IMR-90 (cell line): ENCODE measurements around the gene ORC5. TPM values are rescaled to one million over a fixed set of nuclear protein-coding genes. Genes with fewer than 3 reads are reported as not detected.

Experiments
- ATAC-seq: fragments of 200-7000 bp; cut with Tn5 transposase; 2 replicates; pipeline ENCODE4 v1.9.1; 2020; ENCODE audit warnings: low read depth, mild to moderate bottlenecking, moderate library complexity
- BruUV-seq: library from RNA; stranded (reverse); fragments of 400-500 nt; replicated peaks from 2 replicates; lab custom pipeline; 2021; lab: Mats Ljungman, UMichigan
- CTCF ChIA-PET: fragments of 300-600 bp; formaldehyde crosslinking; extraction: SDS; loops from one replicate; lab custom pipeline; 2021; ENCODE audit warnings: antibody characterized with exemption; lab: Yijun Ruan, JAX
- POLR2A ChIA-PET: fragments of 300-600 bp; sonication (Branson Sonifier 250); formaldehyde crosslinking; loops from one replicate; lab custom pipeline; 2022; ENCODE audit warnings: antibody characterized with exemption; ENCODE audit not compliant: unreplicated experiment; lab: Charles Lee
- DNase-seq: peaks from one replicate; pipeline ENCODE4 v3.0.0; 2013
- H2AFZ ChIP-seq: replicated peaks from 2 replicates; pipeline ENCODE3; 2013; ENCODE audit warnings: low read length, mild to moderate bottlenecking; ENCODE audit not compliant: poor library complexity
- H2AK5ac ChIP-seq: 2 replicates; pipeline ENCODE4 v1.6.1; 2013; ENCODE audit warnings: low read depth, low read length, inconsistent platforms
- H2AK9ac ChIP-seq: replicated peaks from 2 replicates; pipeline ENCODE3; 2013; ENCODE audit warnings: mild to moderate bottlenecking, low read depth, low read length, moderate library complexity; ENCODE audit not compliant: poor library complexity
- H2BK120ac ChIP-seq: 2 replicates; pipeline ENCODE4 v1.6.1; 2013; ENCODE audit warnings: low read depth, low read length, inconsistent platforms
- H2BK15ac ChIP-seq: 3 replicates; pipeline ENCODE4 v1.6.1; 2013; ENCODE audit warnings: low read depth, low read length, inconsistent platforms
- H2BK20ac ChIP-seq: 2 replicates; pipeline ENCODE4 v1.6.1; 2013; ENCODE audit warnings: low read depth, mild to moderate bottlenecking, inconsistent platforms, low read length, moderate library complexity
- H2BK5ac ChIP-seq: 2 replicates; pipeline ENCODE4 v1.6.1; 2013; ENCODE audit warnings: mild to moderate bottlenecking, low read depth, low read length, inconsistent platforms; ENCODE audit not compliant: poor library complexity, severe bottlenecking
- H3K14ac ChIP-seq: replicated peaks from 2 replicates; pipeline ENCODE4 v1.6.1; 2013; ENCODE audit warnings: low read depth, low read length, inconsistent platforms
- H3K18ac ChIP-seq: 2 replicates; pipeline ENCODE4 v1.6.1; 2013; ENCODE audit warnings: low read depth, low read length, control low read depth
- H3K23ac ChIP-seq: 2 replicates; pipeline ENCODE4 v1.6.1; 2013; ENCODE audit warnings: low read depth, low read length, inconsistent platforms
- H3K27ac ChIP-seq: 2 replicates; pipeline ENCODE4 v1.5.1; 2013; ENCODE audit warnings: mild to moderate bottlenecking, control low read depth, low read length; ENCODE audit not compliant: insufficient read depth
- H3K27me3 ChIP-seq: 2 replicates; pipeline ENCODE4 v1.6.1; 2013; ENCODE audit warnings: low read length; ENCODE audit not compliant: control insufficient read depth, insufficient read depth
- H3K36me3 ChIP-seq: 2 replicates; pipeline ENCODE4 v1.6.1; 2013; ENCODE audit warnings: low read length, mixed read lengths; ENCODE audit not compliant: control insufficient read depth, insufficient read depth
- H3K4ac ChIP-seq: 2 replicates; pipeline ENCODE4 v1.6.1; 2013; ENCODE audit warnings: low read depth, low read length, inconsistent platforms
- H3K4me1 ChIP-seq: 2 replicates; pipeline ENCODE4 v1.6.1; 2013; ENCODE audit warnings: low read length, mixed read lengths; ENCODE audit not compliant: control insufficient read depth, insufficient read depth
- H3K4me2 ChIP-seq: 2 replicates; pipeline ENCODE4 v1.6.1; 2013; ENCODE audit warnings: low read depth, mild to moderate bottlenecking, control low read depth, low read length, moderate library complexity
- H3K4me3 ChIP-seq: 2 replicates; pipeline ENCODE4 v1.5.1; 2013; ENCODE audit warnings: low read depth, mild to moderate bottlenecking, control low read depth, low read length, moderate library complexity; ENCODE audit not compliant: insufficient read depth
- H3K56ac ChIP-seq: 2 replicates; pipeline ENCODE4 v1.6.1; 2013; ENCODE audit warnings: low read length, inconsistent platforms; ENCODE audit not compliant: insufficient read depth; ENCODE audit errors: extremely low read depth
- H3K79me1 ChIP-seq, 2 experiments: 2 replicates each; pipeline ENCODE4 v1.6.1; 2013; ENCODE audit warnings: low read length in 2 of 2, inconsistent platforms in 1 of 2, low read depth in 1 of 2
- H3K9ac ChIP-seq: 2 replicates; pipeline ENCODE4 v1.6.1; 2013; ENCODE audit warnings: low read depth, low read length, control low read depth
- H3K9me1 ChIP-seq: 2 replicates; pipeline ENCODE4 v1.6.1; 2013; ENCODE audit warnings: low read length, inconsistent platforms; ENCODE audit not compliant: insufficient read depth
- H3K9me3 ChIP-seq: 2 replicates; pipeline ENCODE4 v1.6.1; 2013; ENCODE audit warnings: low read length; ENCODE audit not compliant: control insufficient read depth, insufficient read depth
- H4K20me1 ChIP-seq: 2 replicates; pipeline ENCODE4 v1.6.1; 2013; ENCODE audit warnings: low read length, inconsistent platforms; ENCODE audit not compliant: insufficient read depth
- H4K5ac ChIP-seq: 2 replicates; pipeline ENCODE4 v1.6.1; 2013; ENCODE audit warnings: mild to moderate bottlenecking, low read depth, low read length, control low read depth
- H4K8ac ChIP-seq, 2 experiments: 2 replicates each; pipeline ENCODE4 v1.6.1; 2013; ENCODE audit warnings: low read depth in 2 of 2, low read length in 2 of 2, control low read depth in 1 of 2, inconsistent platforms in 1 of 2
- H4K91ac ChIP-seq: 2 replicates; pipeline ENCODE4 v1.6.1; 2013; ENCODE audit warnings: low read depth, low read length, inconsistent platforms; ENCODE audit not compliant: insufficient read depth
- FOS ChIP-seq: fragments of 150-350 bp; IDR thresholded peaks from 2 replicates; pipeline ENCODE4 v1.6.1; 2016; ENCODE audit warnings: low read depth, low read length
- WGBS, 2 experiments: methylation state at CpG; one replicate each; pipeline versions ENCODE4 v1.1.5 to v1.1.7; 2013; ENCODE audit warnings: missing lambda C conversion rate in 2 of 2; ENCODE audit not compliant: insufficient read length in 1 of 2; ENCODE audit errors: extremely low coverage in 2 of 2; 5-methylcytosine and 5-hydroxymethylcytosine counted together
- dilution Hi-C: fragments of 300-500 bp; cut with HindIII; formaldehyde crosslinking; loops from one replicate; pipeline ENCODE4 v1.14.3; 2018; ENCODE audit warnings: low sequenced_read_pairs; ENCODE audit not compliant: unreplicated experiment
- in situ Hi-C: fragments of 300-500 bp; cut with MboI; formaldehyde crosslinking; loops from 3 replicates; pipeline ENCODE4 v1.14.3; 2019; ENCODE audit warnings: low sequenced_read_pairs, inconsistent platforms, mixed read lengths
- intact Hi-C: fragments of 100-400 bp; cut with micrococcal nuclease; formaldehyde crosslinking; loops from 2 replicates; pipeline ENCODE4 v1.10.0; 2022
- polyA plus RNA-seq, 3 experiments: library from polyadenylated mRNA; depleted of rRNA; stranded (reverse); fragments of >200 nt; gene quantifications; 2 replicates each; pipeline ENCODE4 v1.2.3, GENCODE V29; 2012; ENCODE audit warnings: low replicate concordance in 1 of 3
- total RNA-seq: library from RNA; depleted of rRNA; stranded (reverse); fragments of >200 nt; gene quantifications from 2 replicates; pipeline ENCODE4 v1.2.3, GENCODE V29; 2012
- TF ChIP-seq, protein P1 (sequence below): conservative IDR thresholded peaks from 2 replicates; pipeline ENCODE4 v1.5.1; 2012; ENCODE audit warnings: mild to moderate bottlenecking, low read depth, low read length, improper control_type of control experiment
- TF ChIP-seq, protein P2 (sequence below): fragments of 150-350 bp; IDR thresholded peaks from 2 replicates; pipeline ENCODE4 v1.6.1; 2017; ENCODE audit warnings: mild to moderate bottlenecking, antibody characterized with exemption, low read length, low read depth

ORC5 gene
- total and polyA plus RNA-seq, 2 of the 4 experiments (the other 2 are of a cell fraction) = 7.9 to 18.8 TPM

DNA sequence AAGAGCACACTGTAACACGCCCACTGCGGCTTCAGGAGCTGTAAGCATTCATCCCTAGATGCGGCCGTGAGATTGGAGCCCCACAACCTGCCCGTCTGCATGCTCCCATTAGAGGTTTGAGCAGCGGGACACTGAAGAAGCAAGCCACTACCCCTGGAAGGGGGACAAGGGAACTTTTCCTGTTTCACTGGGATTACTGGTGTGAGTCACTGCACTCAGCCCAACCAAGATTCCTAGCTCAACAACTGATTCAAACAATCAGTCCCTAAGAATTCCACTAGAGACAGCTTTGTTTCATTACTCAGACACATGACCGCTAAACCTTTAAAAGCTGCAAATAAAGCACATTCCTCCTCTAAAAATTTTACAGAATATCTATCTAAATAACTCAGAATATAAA lies 69.8 kb downstream of the ORC5 start:
- no peak overlapping the region for H4K5ac ChIP-seq
- no peak overlapping the region for H2BK15ac ChIP-seq
- no peaks in the 10 kb centered on the region for H3K9me3 ChIP-seq
- TF ChIP-seq FOS = peak; percentile 42; the same call in 1 of the 2 replicates
- TF ChIP-seq, protein P1, sequence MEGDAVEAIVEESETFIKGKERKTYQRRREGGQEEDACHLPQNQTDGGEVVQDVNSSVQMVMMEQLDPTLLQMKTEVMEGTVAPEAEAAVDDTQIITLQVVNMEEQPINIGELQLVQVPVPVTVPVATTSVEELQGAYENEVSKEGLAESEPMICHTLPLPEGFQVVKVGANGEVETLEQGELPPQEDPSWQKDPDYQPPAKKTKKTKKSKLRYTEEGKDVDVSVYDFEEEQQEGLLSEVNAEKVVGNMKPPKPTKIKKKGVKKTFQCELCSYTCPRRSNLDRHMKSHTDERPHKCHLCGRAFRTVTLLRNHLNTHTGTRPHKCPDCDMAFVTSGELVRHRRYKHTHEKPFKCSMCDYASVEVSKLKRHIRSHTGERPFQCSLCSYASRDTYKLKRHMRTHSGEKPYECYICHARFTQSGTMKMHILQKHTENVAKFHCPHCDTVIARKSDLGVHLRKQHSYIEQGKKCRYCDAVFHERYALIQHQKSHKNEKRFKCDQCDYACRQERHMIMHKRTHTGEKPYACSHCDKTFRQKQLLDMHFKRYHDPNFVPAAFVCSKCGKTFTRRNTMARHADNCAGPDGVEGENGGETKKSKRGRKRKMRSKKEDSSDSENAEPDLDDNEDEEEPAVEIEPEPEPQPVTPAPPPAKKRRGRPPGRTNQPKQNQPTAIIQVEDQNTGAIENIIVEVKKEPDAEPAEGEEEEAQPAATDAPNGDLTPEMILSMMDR = no peak
- TF ChIP-seq, protein P2, sequence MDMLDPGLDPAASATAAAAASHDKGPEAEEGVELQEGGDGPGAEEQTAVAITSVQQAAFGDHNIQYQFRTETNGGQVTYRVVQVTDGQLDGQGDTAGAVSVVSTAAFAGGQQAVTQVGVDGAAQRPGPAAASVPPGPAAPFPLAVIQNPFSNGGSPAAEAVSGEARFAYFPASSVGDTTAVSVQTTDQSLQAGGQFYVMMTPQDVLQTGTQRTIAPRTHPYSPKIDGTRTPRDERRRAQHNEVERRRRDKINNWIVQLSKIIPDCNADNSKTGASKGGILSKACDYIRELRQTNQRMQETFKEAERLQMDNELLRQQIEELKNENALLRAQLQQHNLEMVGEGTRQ = 0 out of 2 replicates have a peak, but pooled peaks have one; percentile 18
- H2BK20ac ChIP-seq = 0 out of 2 replicates have a peak overlapping the region, but pooled peaks have one; percentile 43
- H3K4me2 ChIP-seq = no peak overlapping the region
- no peak overlapping the region for H3K27ac ChIP-seq
- H3K14ac ChIP-seq = peak overlapping the region; percentile 45; the same call in 1 of the 2 replicates
- peaks cover 13% of the 10 kb centered on the region for H3K9me1 ChIP-seq
- no CpG with 5 or more reads among the region's 7 CpGs for WGBS, 2 experiments
- BruUV-seq = no TSS peak
- H3K56ac ChIP-seq = no peak overlapping the region
- H3K36me3 ChIP-seq = peaks cover 2% of the 10 kb centered on the region
- peak overlapping the region; percentile 68 for H2BK120ac ChIP-seq
- H3K9ac ChIP-seq = no peak overlapping the region
- CTCF ChIA-PET = interaction anchor here (0.7 to 2.2 kb wide), 6 partner anchors 9 to 563 kb away, joined by 3 to 7 read pairs (median 4); no protein-coding TSS in a partner anchor
- peak overlapping the region; percentile 20 for H2BK5ac ChIP-seq
- no peaks in the 10 kb centered on the region for H3K27me3 ChIP-seq
- H3K18ac ChIP-seq = no peak overlapping the region
- no peaks in the 10 kb centered on the region for H4K20me1 ChIP-seq
- H3K23ac ChIP-seq = no peak overlapping the region; the same call in 1 of the 2 replicates
- peaks cover 5% of the 10 kb centered on the region; the same call in 1 of the 2 replicates for H3K4me1 ChIP-seq
- H3K4me3 ChIP-seq = no peak overlapping the region
- intact Hi-C loops (no loop called here), in situ Hi-C loops (no loop called here), dilution Hi-C loops (no loop called here)
- peaks cover 5 to 9% of the 10 kb centered on the region in 2 experiments; a peak in 3 of 4 replicates for H3K79me1 ChIP-seq
- H2AK5ac ChIP-seq = no peak overlapping the region
- peak overlapping the region; percentile 23 for H2AK9ac ChIP-seq
- 0 out of 2 replicates have a peak overlapping the region, but pooled peaks have one; percentile 36 for H4K91ac ChIP-seq
- peak; percentile 83 for DNase-seq
- POLR2A ChIA-PET = no interaction called here
- peak overlapping the region in 1 of 2 experiments; percentile 46; a peak in 1 of 4 replicates for H4K8ac ChIP-seq
- H2AFZ ChIP-seq = peak overlapping the region; percentile 5
- peak; percentile 99 for ATAC-seq
- H3K4ac ChIP-seq = peak overlapping the region; percentile 76; the same call in 1 of the 2 replicates
